Heart right ventricle (tissue), 16 donors: ENCODE measurements around the gene CLDN2. TPM values are rescaled to one million over a fixed set of nuclear protein-coding genes. Genes with fewer than 3 reads are reported as not detected.

Experiments
- ATAC-seq, 8 donors: fragments of 200-7000 bp; cut with Tn5 transposase; one replicate each; pipeline ENCODE4 v1.9.1; 2020; ENCODE audit warnings: mild to moderate bottlenecking in 8 of 8, moderate library complexity in 8 of 8, moderate number of reproducible peaks in 1 of 8
- DNase-seq, 2 donors: peaks; one replicate each; pipeline ENCODE4 v3.0.0-alpha.2; 2020
- H3K27ac ChIP-seq, 10 donors: fragments of 200-600 bp; sonication (generic) in 2 of 10; one replicate each; pipeline versions ENCODE4 v1.5.0 to v1.8.0; 2020 to 2022; ENCODE audit warnings: mild to moderate bottlenecking in 3 of 10
- H3K27me3 ChIP-seq, 7 donors: fragments of 200-600 bp; one replicate each; pipeline ENCODE4 v1.8.0; 2021 to 2022; ENCODE audit warnings: mild to moderate bottlenecking in 2 of 7
- H3K36me3 ChIP-seq, 9 donors: fragments of 200-600 bp; sonication (generic) in 1 of 9; one replicate each; pipeline versions ENCODE4 v1.5.0 to v1.8.0; 2020 to 2022; ENCODE audit warnings: mild to moderate bottlenecking in 2 of 9
- H3K4me1 ChIP-seq, 9 donors: fragments of 200-600 bp; sonication (generic) in 1 of 9; one replicate each; pipeline versions ENCODE4 v1.5.0 to v1.8.0; 2020 to 2022; ENCODE audit warnings: mild to moderate bottlenecking in 4 of 9
- H3K4me3 ChIP-seq, 10 donors: fragments of 200-600 bp; sonication (generic) in 2 of 10; one replicate each; pipeline versions ENCODE4 v1.5.0 to v1.8.0; 2020 to 2022; ENCODE audit warnings: mild to moderate bottlenecking in 7 of 10, moderate library complexity in 2 of 10
- H3K9me3 ChIP-seq, 11 donors: fragments of 200-600 bp in 10 of 11; sonication (generic) in 2 of 11; one replicate each; pipeline versions ENCODE4 v1.5.0 to v1.8.0; 2013 to 2022; ENCODE audit warnings: mild to moderate bottlenecking in 2 of 11, control low read depth in 1 of 11, moderate library complexity in 1 of 11
- WGBS, 2 donors: extraction: QIAGEN DNeasy Blood & Tissue Kit; methylation state at CpG; one replicate each; pipeline ENCODE4 v1.1.7; 2013; ENCODE audit warnings: inconsistent platforms in 1 of 2; 5-methylcytosine and 5-hydroxymethylcytosine counted together
- intact Hi-C, 10 donors: fragments of 100-400 bp; cut with DNase I; formaldehyde crosslinking; loops; one replicate each; pipeline versions ENCODE4 v1.11.1 to v1.14.2; 2022
- polyA plus RNA-seq, 2 donors: library from polyadenylated mRNA; stranded (reverse); fragments of 200-250 nt; gene quantifications; one replicate each; pipeline ENCODE4 v1.2.3, GENCODE V29; 2013
- total RNA-seq, 10 donors: library from RNA; stranded (reverse); fragmentation: NEBNext Ultra II Directional in 3 of 10; extraction: Animal tissue kit (Norgen Biotek cat#: 25700) in 3 of 10; gene quantifications; one replicate each; pipeline versions ENCODE4 v1.2.1 to v1.2.4, GENCODE V29; 2021 to 2023
- TF ChIP-seq, protein P1 (sequence below), 9 donors: fragments of 200-600 bp; sonication (generic) in 2 of 9; IDR thresholded peaks; one replicate each; pipeline versions ENCODE4 v1.5.0 to v1.8.0; 2021 to 2022; ENCODE audit warnings: antibody characterized with exemption in 9 of 9, mild to moderate bottlenecking in 5 of 9, moderate library complexity in 1 of 9
- donor health status: Arrhythmogenic right ventricular cardiomyopathy.
- donor health status: ischemic (EF 13 %, LVEDD 7.1; RV severe dilation, severe dysfunction).
- donor health status: healthy with polysubstance abuse.
- donor health status: DM: no; HTN: yes; CAD: no.
- donor health status: DM: no; HTN: no; CAD: no.
- donor health status: ischemic (EF 25% LVEDD 6.9; RV normal size, moderate dysfunction).
- donor health status: ischemic (EF 25% LVEDD 5.7; RV mildly dilated, moderate dysfunction).
- donor health status: healthy.
- donor health status: DM: yes; HTN: yes; CAD: no.
- donor health status: Ischemic cardiomyopathy.
- donor health status: ischemic (EF 35%, LVEDD 5.7; RV mildly dilated, moderate dysfunction).
- donor health status: nonischemic (EF 11% LVEDD 7.7; RV severe dilation, severe dysfunction).
- donor health status: DM: yes; HTN: yes; CAD: no.
- donor health status: PGD.
- donor health status: ischemic (EF 29% LVEDD 5.4; RV normal size, mild dysfunction).
- donor health status: nonischemic (EF 23%, LVEDD 6.1; RV moderate dilation, normal function).

CLDN2 gene
- total and polyA plus RNA-seq, 12 donors, result 0.03 TPM; not detected in 11

DNA sequence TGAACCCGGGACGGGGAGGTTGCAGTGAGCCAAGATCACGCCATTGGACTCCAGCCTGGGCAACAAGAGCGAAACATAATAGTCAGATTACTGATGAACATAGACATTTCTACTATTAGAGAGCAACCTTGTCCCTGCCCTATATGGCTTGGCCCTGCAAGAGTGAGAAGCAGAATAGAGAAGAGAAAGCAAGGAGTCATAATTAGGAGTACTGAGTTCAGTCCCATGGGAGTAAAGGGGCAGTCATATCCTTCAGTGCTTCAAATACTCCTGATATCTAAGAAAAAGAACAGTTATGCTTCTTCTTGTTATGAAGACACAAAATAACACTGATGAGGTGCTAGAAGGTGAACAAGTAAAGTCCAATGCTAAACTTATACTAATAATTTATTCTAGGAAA lies 33.8 kb downstream of the CLDN2 start:
- WGBS, 2 donors, result 96 to 97% methylated on average over 4 of the region's 4 CpGs
- H3K4me1 ChIP-seq, result no peaks in the 10 kb centered on the region
- H3K36me3 ChIP-seq, result peaks cover 0 to 59% (median 0%) of the 10 kb centered on the region in 9 donors
- peaks cover 0 to 40% (median 0%) of the 10 kb centered on the region in 7 donors for H3K27me3 ChIP-seq
- no peak for DNase-seq
- no peak overlapping the region for H3K4me3 ChIP-seq
- ATAC-seq, result no peak
- intact Hi-C loops, result loop anchor here in 5 of 10 donors (2.0 to 5.0 kb wide), 4 partner anchors 52 to 59 kb away; partner anchors contain the start of gene RIPPLY1 (in 1 of the 5)
- no peaks in the 10 kb centered on the region for H3K9me3 ChIP-seq
- TF ChIP-seq, protein P1, sequence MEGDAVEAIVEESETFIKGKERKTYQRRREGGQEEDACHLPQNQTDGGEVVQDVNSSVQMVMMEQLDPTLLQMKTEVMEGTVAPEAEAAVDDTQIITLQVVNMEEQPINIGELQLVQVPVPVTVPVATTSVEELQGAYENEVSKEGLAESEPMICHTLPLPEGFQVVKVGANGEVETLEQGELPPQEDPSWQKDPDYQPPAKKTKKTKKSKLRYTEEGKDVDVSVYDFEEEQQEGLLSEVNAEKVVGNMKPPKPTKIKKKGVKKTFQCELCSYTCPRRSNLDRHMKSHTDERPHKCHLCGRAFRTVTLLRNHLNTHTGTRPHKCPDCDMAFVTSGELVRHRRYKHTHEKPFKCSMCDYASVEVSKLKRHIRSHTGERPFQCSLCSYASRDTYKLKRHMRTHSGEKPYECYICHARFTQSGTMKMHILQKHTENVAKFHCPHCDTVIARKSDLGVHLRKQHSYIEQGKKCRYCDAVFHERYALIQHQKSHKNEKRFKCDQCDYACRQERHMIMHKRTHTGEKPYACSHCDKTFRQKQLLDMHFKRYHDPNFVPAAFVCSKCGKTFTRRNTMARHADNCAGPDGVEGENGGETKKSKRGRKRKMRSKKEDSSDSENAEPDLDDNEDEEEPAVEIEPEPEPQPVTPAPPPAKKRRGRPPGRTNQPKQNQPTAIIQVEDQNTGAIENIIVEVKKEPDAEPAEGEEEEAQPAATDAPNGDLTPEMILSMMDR (IDR thresholded peaks at IDR 0.05), result no peak
- H3K27ac ChIP-seq, result no peak overlapping the region

- Histone ChIP-seq H3K4me3 (no peak overlapping the region), H3K4me1 (no peaks in the 10 kb centered on the region), H3K27ac (no peak overlapping the region), H3K27me3 (peaks cover 0 to 42% (median 0%) of the 10 kb centered on the region in 7 donors), H3K9me3 (no peaks in the 10 kb centered on the region), H3K36me3 (peaks cover 0 to 58% (median 0%) of the 10 kb centered on the region in 9 donors)
- DNase-seq (no peak), ATAC-seq (no peak)
- intact Hi-C loops, result loop anchor here in 3 of 10 donors (2.0 to 5.0 kb wide), 3 partner anchors 58 to 60 kb away; no protein-coding TSS in a partner anchor
- WGBS, 2 donors, result 88 to 94% methylated on average over 1 of the region's 1 CpG
- TF ChIP-seq, protein P1 (IDR thresholded peaks at IDR 0.05), result no peak
Observed at GRCh38 chrX:106955004-106955772, 35.0 kb downstream of the CLDN2 start.

GRCh38 chrX:106957856-106958255 lies 37.7 kb downstream of the CLDN2 start:
- no peak for ATAC-seq

GRCh38 chrX:106959901-106960300 lies 39.7 kb downstream of the CLDN2 start:
- Histone ChIP-seq H3K9me3 (no peaks in the 10 kb centered on the region), H3K4me1 (no peaks in the 10 kb centered on the region), H3K4me3 (no peak overlapping the region), H3K36me3 (peaks cover 0 to 61% (median 0%) of the 10 kb centered on the region in 9 donors), H3K27ac (no peak overlapping the region), H3K27me3 (peaks cover 0 to 42% (median 0%) of the 10 kb centered on the region in 7 donors)
- DNase-seq (no peak), ATAC-seq (no peak)
- WGBS, 2 donors, result 66 to 80% methylated on average over 2 of the region's 2 CpGs
- intact Hi-C loops, result loop anchor here in 1 of 10 donors (5.0 kb wide), 1 partner anchor 63 kb away; no protein-coding TSS in a partner anchor
- TF ChIP-seq, protein P1 (IDR thresholded peaks at IDR 0.05), result peak in 1 of 9 donors; percentile 7

More at GRCh38 chrX:106957856-106958255, 37.7 kb downstream of the CLDN2 start:
- no peaks in the 10 kb centered on the region for H3K4me1 ChIP-seq
- TF ChIP-seq, protein P1 (IDR thresholded peaks at IDR 0.05), result no peak
- H3K4me3 ChIP-seq, result no peak overlapping the region
- peaks cover 0 to 74% (median 0%) of the 10 kb centered on the region in 9 donors for H3K36me3 ChIP-seq
- H3K9me3 ChIP-seq, result no peaks in the 10 kb centered on the region
- H3K27ac ChIP-seq, result no peak overlapping the region
- no peak for DNase-seq
- WGBS, 2 donors, result 55 to 73% methylated on average over 1 of the region's 1 CpG
- intact Hi-C loops, result loop anchor here in 1 of 10 donors (5.0 kb wide), 1 partner anchor 61 kb away; no protein-coding TSS in a partner anchor
- peaks cover 0 to 37% (median 0%) of the 10 kb centered on the region in 7 donors for H3K27me3 ChIP-seq
